GM18861 (cell line): Measurements from ENCODE around the gene TPSD1.

Source experiments
- ATAC-seq: cut with Tn5 transposase; IDR thresholded peaks from one replicate; pipeline ENCODE4 v1.9.1; 2021; ENCODE audit not compliant: unreplicated experiment

Gene TPSD1

GRCh38 chr16:1297018-1297696 lies 41.3 kb downstream of the TPSD1 start:
- ATAC-seq: no peak

GRCh38 chr16:1298406-1298805 lies 42.5 kb downstream of the TPSD1 start:
- no peak for ATAC-seq

DNA sequence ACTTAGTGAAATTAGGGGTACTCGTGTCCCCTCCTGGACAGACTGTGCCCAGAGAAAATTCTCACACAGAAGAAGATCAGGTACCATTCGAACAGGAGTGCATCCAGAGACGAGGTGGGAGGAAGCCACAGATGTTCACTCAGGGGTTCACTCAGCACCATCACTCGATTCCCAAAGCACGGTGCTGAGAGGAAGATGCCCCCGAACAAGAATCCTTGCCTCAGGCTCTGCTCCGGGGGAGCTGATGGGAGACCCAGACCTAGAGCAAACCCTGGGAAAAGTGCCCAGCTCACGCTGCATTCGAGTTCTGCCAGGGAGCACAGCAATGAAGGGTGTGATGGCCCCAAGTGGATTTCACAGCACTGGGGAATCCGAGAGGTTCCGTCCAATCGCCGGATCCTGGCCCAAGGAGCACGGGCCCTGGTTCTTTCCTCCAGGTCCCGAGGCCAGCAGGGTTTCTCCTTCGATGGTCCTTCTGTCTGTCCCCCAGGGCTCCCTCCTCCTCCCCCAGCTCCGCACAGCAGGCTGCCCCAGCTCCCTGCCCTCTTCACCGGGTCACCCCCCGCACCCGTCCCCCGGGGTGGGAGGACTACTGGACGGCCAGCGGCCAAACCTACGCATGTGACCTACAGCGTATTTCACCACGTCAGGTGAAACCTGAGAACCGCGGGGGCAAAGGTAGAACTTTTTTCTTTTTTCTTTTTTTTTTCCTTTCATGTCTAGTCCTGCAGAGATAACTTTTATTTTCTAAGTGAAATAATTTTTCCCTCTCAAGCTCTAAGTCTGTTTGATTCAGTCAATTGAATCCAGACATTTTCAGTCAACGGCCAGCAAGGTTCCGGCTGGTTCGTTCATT lies 43.4 kb downstream of the TPSD1 start:
- no peak for ATAC-seq

GRCh38 chr16:1299868-1300203 lies 44.0 kb downstream of the TPSD1 start:
- no peak for ATAC-seq

GRCh38 chr16:1300664-1301476 lies 45.0 kb downstream of the TPSD1 start:
- no peak for ATAC-seq

- no peak for ATAC-seq
Observed at GRCh38 chr16:1301562-1301961, 45.7 kb downstream of the TPSD1 start.

GRCh38 chr16:1305823-1306222 lies 50.0 kb downstream of the TPSD1 start:
- no peak for ATAC-seq

GRCh38 chr16:1306334-1306733 lies 50.5 kb downstream of the TPSD1 start:
- no peak for ATAC-seq

- ATAC-seq: peak; percentile 13
Observed at GRCh38 chr16:1308036-1308976, 52.4 kb downstream of the TPSD1 start.
